GM03348 (cell line): ENCODE results near the gene COL6A5.
"Not testable (repeated sequence)": the region's sequence is repeated elsewhere in the genome, so short reads cannot be mapped to it uniquely, and the experiment has no call there.

ENCODE experiments used
- DNase-seq: peaks from one replicate; pipeline ENCODE4 v3.0.0; 2012; ENCODE audit warnings: low spot score

Gene COL6A5

DNA sequence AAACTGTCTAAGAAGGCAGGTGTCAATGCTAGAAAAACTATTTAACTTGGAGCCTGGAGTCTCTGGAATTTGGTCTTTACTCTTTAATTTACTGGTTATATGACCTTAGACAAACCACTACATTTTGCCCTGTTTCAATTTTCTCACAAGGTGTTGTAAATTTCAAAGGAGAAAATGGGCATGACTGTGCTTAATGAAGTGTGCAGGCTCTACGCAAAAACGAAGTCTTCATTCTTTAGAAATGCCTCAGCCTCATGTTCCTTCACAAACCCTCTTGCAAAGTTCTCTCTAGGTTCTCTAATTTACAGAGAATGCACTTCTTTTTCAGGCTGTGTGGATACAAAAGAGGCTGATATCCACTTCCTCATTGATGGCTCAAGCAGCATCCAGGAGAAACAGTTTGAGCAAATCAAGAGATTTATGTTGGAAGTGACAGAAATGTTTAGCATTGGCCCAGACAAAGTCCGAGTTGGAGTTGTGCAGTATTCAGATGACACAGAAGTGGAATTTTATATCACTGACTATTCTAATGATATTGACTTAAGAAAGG, 39.1 kb downstream of the COL6A5 start:
- DNase-seq: no peak

DNA sequence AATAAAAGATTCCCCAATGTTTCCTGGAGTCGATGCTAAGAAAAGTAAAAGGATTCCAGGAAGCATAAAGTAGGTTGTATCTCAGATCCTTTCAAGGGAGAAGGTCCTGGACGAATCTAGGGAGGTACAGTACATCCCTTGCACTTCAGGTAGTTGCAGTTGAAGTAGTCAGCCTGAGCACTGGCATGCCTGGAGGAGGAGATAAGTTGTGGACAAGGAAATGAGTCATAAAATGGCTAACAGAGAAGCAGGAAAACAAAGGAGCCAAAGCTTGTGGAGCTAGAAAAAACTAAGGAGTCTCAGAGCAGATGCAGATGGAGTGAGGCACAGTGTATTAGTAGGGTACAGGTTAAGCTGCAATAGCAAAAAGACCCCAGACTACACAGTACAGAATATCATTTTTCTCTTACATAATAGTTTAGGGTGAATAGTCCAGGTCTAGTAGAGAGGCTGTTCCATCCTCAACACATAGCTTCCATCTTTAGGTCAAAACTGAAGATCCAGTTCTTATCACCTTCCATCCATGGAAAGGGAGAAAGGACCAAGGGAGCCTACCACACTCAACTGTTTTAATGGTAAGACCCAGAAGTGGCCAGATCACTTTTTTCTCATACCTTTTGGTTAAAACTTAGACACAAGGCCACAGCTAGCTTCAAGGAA, 41.3 kb downstream of the COL6A5 start:
- no peak for DNase-seq

DNA sequence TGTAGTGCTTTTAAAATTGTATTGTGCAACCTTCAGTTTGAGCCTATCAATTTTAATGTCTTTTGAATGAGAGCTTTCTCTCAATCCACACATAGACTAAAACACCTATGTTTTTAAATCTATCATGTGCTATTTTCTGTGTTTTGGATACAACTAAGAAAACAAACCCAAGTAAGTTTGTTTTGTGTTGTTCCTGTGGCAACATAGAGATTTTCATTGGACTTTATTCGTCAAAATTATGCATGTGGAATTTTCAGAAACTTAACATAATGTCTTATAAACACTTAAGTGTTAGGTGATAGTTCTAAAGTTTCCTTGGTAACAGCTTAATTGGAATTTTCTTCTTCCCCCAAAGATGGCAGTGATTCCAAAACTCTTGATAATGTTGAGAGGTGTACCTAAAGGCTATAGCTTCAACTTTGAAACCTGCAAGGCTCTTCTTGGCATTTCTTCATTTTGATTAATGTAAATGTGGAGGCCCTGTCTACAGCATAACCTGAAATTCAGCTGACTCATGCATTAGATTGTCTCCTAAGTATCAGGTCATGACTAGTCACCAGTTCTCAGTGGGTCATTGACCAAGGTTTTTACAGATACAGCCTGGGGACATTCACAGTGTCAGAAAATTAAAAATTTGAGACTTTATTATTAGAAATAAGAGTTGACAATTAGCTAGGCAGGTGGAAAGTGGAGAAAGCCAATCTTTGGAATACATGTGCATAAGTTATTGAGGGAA, 44.4 kb downstream of the COL6A5 start:
- no peak for DNase-seq

DNA sequence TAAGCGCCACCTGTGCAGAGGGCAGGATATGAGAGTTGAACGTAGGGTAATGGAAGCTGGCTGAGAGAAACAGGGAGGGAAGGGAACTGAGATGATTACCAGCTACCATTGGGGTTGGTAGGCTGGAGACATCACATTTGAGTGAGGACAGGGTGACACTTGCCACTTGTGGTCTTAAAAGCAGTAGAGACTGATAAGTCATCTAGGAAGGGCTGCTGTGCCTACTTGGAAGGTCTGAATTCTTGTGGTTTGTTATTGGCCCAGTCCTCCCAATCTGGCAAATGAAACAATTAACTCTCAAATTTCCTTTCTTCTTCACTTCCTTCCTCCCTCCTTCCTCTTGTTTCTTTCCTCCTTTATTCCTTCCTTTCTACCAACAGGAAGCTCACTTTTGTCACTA, 46.8 kb downstream of the COL6A5 start:
- DNase-seq: no peak

DNA sequence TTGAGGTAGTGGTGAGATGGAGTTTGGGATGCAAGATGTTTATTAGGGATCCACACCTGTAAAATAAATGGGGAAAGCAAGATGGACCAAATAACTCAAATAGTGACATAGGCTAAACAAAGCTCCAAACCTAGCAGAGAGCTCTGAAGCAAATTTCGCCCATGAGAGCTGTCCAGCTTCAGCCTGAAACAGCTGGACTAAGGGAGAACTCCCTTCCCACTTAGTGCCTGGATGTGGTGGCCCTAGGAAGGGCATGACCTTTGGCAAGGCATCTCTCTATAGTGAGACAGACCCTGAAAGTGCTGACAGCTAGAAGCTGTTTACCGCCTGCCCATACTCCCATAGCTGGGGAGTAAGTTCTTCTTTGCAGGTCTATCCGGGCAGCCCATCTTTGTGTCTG, 48.1 kb downstream of the COL6A5 start:
- no peak for DNase-seq

DNA sequence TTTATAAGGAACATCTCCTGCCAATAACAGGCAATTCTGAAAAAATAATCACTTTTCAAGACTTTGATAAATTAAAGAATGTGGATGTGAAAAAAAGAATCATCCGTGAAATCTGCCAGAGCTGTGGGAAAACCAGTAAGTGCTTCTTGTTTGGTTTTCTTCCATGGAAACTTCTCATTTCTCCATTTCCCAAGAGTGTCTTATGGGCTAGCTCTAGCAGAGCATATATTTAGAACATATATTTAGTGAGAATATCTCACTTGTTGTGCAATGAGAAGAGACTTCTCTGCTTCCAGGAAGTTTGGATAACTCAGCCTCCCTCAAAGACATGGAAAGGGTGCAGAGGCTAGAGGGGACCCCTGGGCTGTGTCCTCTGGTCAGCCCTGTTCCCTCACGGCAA, 49.9 kb downstream of the COL6A5 start:
- no peak for DNase-seq

DNA sequence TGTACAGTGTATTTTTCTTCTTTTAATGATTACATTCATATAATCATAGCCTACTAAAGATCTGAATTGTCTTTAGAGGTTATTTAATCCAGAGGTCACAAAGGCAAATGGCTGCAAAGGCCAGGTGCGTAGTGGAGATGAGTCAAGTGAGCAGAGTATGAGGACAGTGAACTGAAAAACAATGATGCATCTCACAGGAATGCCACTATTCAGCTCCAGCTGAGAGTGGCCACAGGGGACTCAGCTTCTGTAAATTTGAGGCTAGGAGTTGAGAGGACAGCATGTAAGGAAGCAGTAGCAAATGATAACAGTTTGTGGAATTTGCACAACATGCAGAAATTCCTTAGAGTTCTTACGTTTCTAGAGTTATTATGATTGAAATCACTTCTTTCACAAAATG, 50.4 kb downstream of the COL6A5 start:
- DNase-seq: no peak

DNA sequence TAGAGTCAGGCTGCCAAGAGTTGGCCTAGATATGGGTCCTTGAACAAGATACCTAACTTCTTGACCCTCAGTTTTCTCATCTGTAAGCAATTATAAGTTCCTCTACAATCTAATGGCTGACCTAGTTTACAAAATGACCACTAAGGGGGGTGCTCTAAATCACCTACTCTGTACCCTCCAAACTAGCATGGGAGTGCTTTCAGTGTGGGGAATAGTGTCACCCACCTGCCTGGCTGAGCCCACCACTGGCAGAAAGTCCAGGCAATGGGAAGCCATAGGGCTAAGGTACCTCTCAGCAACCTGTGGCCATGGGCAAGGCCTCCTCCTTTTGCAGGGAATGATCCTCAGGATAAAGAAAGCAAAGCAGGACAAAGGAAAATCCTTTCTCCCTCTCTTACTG, 58.9 kb downstream of the COL6A5 start:
- DNase-seq: no peak

DNA sequence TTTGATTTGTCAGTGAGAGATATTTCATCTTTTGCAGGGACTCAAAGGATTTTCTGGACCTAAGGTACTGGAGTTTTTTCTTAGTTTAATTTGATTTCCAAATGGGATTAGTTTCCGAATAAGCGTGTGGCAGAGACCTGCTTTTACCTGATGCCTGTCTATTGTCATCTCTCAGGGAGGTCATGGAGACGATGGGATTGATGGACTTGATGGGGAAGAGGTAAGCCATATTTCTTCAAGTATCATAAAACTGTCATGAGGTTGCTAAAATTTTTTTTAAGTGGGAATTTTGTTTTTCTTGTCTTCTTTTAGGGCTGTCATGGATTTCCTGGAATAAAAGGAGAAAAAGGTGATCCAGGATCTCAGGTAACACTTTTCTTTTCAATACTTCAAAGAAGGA, 60.5 kb downstream of the COL6A5 start:
- DNase-seq: no peak

DNA sequence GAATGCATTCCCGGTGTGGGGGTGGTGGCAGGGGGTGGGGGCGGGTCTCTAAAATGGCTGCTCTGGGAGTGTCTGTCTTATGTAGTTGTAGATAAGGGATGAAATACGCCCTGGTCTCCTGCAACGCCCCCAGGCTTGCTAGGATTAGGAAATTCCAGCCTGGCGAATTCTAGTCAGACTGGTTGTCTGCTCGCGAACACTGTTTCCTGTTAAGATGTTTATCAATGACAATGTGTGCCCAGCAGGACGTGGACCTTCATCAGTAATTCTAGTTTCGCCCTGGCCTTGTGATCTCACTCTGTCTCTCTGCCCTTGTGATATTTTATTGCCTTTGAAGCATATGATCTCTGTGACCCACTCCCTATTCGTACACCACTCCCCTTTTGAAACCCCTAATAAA, 62.8 kb downstream of the COL6A5 start:
- not testable (repeated sequence) for DNase-seq

DNA sequence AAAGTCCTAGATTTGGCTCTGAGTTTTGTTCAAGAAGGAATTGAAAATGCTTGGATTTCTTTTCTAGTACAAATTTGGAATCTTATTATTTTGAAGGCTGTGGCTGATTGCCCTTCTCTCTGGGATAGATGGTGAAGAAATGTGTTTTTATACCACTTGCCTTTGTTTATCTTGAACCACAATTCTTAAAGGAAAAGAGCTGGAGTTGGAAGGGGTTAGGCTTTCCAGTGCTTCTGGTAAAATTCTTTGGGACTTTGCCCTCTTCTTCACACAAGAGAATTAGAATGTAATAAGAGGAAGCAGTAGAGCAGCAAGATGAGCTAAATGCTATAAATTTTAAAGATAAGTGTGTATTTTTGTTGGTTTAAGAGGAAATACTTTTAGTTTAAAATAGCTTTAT, 65.8 kb downstream of the COL6A5 start:
- no peak for DNase-seq

DNA sequence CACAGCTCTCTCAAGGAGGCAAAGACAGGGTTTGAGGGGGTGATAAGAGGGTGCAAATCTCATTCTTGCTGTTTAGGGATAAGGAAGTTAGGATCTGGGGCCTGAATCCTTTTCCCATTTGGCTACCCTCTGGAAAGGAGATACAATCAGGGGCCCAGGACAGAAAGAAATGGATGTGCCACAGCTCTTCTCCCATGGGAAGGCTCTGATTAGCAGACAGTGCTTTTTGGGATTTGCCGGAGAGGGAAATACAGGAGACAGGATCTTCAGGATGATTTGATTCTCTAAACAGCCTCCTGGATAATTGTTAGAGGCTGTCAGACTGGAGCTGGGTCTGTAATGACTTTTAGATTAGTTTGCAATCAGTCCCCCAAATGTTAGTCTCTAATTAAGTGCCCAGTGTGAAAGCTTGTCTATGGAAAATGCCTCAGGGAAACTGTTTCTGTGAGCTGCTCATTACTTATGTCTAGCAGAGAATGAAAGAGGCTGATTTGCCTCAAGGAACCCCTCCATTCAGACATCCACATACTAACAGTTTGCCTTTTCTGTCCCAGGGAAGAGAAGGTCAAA, 67.6 kb downstream of the COL6A5 start:
- DNase-seq: no peak

DNA sequence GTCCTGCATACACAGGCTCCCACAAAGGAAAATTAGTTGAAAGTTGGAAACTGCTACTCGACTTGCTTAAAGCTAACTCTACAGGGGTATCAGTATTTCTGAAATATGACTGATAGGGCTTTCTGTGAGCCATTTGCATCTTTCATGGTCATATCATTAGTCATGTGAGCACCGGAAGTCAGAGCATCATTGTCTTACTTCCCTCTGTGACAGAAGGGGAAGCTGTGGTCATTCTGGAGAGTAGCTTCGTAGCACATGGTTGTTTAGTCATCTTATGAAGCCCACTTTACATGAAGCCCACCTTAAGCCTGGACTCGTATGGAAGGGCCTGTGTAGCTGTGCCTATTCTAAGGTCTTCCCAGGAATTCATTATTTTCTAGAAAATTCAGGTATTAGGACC, 69.0 kb downstream of the COL6A5 start:
- no peak for DNase-seq

DNA sequence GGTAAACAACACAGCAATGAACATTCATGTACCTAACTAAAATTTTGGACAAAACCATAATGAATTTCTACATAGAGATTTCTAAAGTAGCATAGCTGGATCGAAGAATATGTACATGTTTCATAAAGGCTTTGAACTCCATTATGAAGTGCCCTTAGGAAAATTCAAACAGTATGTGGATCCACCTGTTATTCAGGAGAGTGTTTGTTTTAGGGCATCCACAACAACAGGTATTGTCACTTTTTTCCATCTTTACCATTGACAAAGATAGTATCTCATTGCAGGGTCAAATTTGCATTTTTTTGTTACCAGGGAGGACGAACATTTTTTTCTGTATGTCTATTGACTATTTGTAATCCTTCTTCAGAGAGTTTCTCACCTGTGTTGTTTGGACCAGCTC, 75.0 kb downstream of the COL6A5 start:
- no peak for DNase-seq

DNA sequence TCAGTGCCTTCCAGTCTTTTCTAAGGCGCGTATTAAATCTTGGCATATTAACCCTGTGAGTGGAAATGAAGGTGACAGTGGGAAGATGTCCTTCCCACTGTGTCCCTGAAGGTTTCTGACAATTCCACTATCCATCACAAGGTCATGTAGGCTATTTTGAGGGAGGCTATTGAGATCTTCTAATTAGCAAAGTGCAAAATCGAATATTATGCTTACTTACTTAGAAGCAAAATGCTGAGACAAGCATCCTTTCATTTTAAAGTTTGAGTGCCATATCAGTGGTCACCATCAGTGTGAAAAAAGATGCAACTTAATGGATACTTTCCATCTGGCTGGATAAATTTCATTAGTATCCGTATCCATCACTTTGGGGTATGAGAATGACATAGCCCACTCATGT, 77.6 kb downstream of the COL6A5 start:
- DNase-seq: no peak

DNA sequence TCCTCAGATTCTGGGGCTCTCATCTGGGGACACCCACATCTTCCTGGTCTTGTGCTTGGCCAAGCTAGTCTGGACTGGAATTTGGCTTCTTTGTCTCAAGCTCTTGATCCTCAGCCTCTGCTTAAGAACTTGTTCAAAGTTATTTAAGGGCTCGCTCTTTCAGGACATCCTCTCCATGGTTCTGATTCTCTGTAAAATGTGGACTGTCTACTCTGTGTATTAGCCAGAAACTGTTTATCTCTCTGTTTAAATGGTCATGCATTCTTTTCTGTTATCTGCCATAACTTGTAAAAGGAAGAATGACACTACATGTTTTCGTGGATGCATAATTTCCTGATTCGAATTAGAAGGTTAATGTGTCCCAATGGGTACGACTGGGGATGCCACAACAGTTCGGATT, 79.4 kb downstream of the COL6A5 start:
- no peak for DNase-seq

DNA sequence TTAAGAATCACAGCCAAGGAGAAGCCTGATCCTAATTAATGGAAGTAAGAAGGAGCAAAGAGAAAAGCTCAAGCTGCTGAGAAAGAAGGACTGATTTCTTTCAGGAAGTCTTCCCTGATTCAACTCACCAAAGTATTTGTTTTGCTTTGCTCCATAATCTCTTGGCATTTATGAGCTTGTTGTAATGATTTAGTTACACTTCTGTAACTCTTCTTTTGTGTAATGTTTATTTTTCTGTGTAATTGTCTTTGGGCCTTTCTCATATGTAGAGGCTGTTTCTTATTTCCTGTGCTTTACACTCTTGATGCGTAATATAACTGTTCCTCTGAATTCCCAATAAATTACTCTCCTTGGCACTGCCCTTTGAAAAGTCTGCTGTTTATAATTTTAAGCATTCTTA, 80.0 kb downstream of the COL6A5 start:
- no peak for DNase-seq

DNA sequence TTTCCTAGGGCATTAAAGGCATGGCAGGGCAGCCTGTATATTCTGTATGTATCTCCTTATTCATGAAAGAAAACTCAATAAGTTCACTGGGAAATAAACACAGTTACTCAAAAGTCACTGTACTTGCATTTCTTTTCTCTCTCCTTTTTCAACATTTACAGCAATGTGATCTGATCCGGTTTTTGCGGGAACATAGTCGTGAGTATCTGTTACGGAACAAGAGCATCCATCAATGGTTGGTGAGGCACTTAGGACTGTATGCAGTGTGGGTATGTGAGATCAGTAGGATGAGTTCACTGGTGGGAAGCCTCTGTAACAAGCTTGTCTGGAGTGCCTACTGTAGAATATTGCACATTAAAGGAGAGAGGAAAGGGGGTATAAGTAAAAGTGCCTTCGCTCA, 80.7 kb downstream of the COL6A5 start:
- no peak for DNase-seq

DNA sequence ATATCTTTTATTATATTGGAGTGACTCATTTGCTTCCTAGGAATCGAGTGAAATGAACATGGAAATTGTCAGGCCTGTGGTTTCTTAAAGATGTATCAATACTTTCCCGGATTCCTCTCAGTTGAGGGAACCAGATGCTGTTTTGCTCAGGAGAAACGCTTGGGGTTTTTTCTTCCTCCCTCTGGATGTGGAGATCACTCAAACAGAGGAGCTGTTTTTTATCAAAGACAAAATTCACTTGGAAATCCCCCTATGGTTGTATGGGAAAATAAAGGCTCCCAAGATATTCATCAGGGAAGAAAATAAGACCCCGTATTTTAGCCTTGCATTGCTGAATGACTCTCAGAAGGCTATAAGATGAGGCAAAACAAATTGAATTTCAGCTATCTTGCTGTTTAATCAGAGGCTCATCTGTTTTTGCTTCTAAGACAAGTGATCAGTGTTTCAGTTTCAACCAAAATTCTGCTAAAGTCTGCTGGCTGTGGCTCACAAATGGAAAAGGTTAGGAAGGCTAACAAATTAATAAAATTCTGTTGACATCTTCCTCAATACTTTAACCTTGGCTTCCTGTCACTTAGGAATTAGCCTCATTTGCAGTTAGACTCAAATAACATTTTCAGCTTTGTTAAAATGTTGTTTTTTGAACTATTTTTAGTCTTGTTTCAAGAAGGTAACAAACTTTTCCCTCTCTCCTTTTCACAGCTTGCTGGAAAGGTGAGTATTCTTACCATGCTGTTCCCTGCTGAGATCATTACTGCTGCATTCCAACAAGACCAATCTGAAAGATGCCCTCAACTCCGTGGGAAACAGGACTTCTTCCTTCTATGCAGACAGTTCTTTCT, 83.6 kb downstream of the COL6A5 start:
- no peak for DNase-seq

DNA sequence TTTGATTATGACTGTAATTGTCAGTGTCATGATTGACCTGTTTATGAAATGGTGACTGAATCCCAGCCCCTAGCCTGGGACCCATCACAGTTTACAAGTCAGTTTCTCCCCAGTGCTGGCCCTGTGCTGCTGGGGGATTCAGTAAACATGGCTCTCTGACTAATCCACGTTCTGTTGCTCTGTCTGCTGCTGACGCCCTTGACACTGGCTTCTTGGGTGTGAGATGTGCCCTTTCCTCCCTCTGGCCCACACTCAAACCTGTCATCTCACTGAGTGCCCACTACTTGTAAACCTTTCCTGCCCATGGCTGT, 84.2 kb downstream of the COL6A5 start:
- DNase-seq: no peak

DNA sequence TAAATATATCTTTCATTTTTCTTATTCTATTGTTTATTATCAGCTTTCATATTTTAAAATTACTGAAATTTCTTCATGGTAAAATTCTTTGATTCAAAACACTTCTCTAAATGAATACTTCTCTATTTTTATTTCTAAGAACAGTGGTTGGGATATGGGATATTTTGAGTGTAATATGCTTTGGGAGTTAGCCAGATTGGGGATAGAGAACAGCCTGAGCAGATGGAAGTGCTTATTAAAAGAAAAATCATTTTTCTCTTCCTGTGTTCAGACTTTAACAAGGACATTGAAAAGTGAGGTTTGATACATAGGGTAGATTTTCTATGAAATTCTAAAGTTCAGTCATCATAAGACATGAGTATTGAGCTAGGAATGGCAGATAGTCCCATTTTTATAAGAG, 84.8 kb downstream of the COL6A5 start:
- DNase-seq: no peak

DNA sequence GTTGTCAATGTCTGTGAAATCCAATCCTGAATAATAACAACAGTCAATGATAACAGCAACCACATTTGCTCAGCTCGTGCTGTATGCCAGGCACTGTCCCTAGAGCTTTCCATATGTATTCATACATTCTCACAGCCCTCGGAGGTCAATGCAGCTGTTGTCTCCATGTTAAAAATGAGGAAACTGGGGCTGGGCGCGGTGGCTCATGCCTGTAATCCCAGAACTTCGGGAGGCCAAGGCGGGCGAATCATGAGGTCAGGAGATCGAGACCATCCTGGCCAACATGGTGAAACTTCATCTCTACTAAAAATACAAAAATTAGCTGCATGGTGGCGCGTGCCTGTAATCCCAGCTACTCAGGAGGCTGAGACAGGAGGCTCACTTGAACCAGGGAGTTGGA, 86.6 kb downstream of the COL6A5 start:
- not testable (repeated sequence) for DNase-seq

DNA sequence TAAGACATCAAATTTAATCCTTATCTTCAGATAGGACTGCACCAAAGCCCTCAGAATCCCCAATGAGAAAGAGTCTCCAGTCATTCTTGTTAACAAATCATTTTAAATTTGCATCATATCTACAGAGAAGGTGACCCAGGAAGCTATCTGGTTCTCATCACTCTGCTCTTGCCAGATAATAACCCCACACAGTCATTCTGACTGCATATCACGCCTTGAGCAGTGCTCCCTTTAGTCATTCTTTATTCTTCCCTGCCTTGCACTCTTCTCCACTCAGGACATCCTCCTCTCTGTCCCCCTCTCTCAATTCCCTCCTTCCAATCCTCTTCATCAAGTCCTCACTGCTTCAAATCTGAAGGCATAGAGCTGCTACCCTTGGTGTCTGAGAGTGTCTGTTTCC, 87.8 kb downstream of the COL6A5 start:
- no peak for DNase-seq
